Measurements from ENCODE around the gene SAMD4A.

The SAMD4A gene

DNA sequence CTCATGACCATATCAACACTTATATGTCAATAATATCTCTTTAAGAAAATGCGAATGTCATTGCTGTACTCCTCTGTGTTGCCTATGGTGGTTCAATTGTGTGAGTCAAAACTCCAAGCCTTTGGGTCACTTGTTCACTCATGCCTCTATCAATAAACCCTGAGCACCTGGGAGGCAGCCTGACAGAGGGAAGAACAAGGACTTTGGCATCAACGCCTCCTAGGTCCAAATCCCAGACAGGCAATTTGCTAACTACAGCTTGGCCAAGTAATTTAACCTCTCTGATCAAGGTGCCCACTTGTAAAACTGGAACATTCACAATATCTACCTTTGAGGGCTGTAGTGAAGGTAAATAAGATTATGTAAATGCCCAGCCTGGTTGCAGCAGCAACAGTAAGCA is 137.8 kb downstream of the SAMD4A start:
- TF ChIP-seq CTCF (IDR thresholded peaks at IDR 0.05; ENCODE audit: low read depth, low read length, missing control alignments) = no peak
- no peak overlapping the region for H3K4me3 ChIP-seq (ENCODE audit: low read depth, low read length)
- no peak for DNase-seq (ENCODE audit: low read depth)

DNA sequence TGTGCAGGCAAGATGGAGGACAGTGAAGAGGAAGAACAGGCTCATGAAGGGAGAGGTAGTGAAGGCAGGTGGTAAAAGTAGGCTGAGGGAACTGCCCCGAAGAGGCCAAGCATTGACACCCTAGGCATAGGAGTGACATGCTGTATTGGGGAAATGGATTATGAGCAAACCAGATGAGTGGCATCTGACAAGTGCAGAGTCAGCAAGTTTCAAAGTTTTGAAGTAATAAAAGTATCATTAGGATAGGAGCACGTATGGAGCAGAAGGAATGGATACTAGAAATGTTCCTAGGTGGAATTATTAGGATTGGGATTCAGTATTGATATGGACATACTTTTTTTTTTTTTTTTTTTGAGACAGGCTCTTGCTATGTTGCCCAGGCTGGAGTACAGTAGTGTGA is 139.8 kb downstream of the SAMD4A start:
- no peak overlapping the region for H3K4me3 ChIP-seq (ENCODE audit: low read depth, low read length)
- no peak for TF ChIP-seq CTCF (IDR thresholded peaks at IDR 0.05; ENCODE audit: low read depth, low read length, missing control alignments)
- no peak for DNase-seq (ENCODE audit: low read depth)

DNA sequence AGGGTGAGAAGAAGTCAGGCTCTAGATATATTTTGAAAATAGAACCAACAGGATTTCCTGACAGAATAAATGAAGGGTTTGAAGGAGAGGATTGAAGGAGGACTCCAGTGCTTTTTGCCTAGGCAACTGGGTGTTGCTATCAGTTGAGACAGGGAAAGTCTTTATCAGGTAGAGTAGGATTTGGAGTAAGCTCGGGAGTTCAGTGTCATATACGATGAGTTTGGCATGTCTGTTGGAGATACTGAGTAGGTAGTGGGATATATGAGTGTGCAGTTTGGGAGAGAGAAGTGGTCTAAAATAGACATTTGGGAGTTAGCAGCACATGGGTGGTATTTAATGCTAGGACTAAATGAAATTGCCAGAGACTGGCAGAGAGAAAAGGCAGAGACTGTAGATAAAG is 141.2 kb downstream of the SAMD4A start:
- TF ChIP-seq CTCF (IDR thresholded peaks at IDR 0.05; ENCODE audit: low read depth, low read length, missing control alignments) = no peak
- no peak for DNase-seq (ENCODE audit: low read depth)
- H3K4me3 ChIP-seq (ENCODE audit: low read depth, low read length) = no peak overlapping the region

- TF ChIP-seq CTCF (IDR thresholded peaks at IDR 0.05; ENCODE audit: low read depth, low read length, missing control alignments) = no peak
- no peak overlapping the region for H3K4me3 ChIP-seq (ENCODE audit: low read depth, low read length)
- no peak for DNase-seq (ENCODE audit: low read depth)
Observed at GRCh38 chr14:54708982-54709381, 142.1 kb downstream of the SAMD4A start.

DNA sequence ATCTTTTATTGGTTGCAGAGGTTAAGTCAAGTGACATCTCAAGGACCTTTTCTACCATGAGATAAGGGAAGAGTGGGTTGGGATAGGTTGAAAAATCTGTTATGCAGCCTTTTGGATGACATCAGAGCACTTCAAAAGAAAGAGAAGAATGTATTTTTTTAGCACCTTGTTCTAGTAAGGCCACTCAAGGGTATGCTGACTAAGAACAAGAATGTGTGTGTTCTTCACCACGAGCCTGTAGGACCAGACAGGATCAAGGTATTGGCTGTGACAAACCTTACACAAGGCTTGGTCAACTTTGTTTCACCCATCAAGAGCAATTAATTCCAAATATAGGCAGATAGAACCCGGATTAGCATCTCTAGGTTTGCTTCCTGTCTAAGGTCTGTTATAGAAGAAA is 142.5 kb downstream of the SAMD4A start:
- no peak overlapping the region for H3K4me3 ChIP-seq (ENCODE audit: low read depth, low read length)
- DNase-seq (ENCODE audit: low read depth) = peak; percentile 56
- no peak for TF ChIP-seq CTCF (IDR thresholded peaks at IDR 0.05; ENCODE audit: low read depth, low read length, missing control alignments)

GRCh38 chr14:54709867-54710266 is 142.9 kb downstream of the SAMD4A start:
- H3K4me3 ChIP-seq (ENCODE audit: low read depth, low read length) = no peak overlapping the region
- no peak for TF ChIP-seq CTCF (IDR thresholded peaks at IDR 0.05; ENCODE audit: low read depth, low read length, missing control alignments)
- no peak for DNase-seq (ENCODE audit: low read depth)

- H3K4me3 ChIP-seq (ENCODE audit: low read depth, low read length) = no peak overlapping the region
- no peak for DNase-seq (ENCODE audit: low read depth)
- no peak for TF ChIP-seq CTCF (IDR thresholded peaks at IDR 0.05; ENCODE audit: low read depth, low read length, missing control alignments)
Observed at GRCh38 chr14:54711312-54711711, 144.4 kb downstream of the SAMD4A start.
